Ishikawa (cell line): ENCODE results near the gene CHADL.

Source experiments
- CEBPB ChIP-seq: IDR thresholded peaks from 2 replicates; pipeline ENCODE4 v1.6.1; 2012
- CREB1 ChIP-seq: IDR thresholded peaks from 2 replicates; pipeline ENCODE4 v1.6.1; 2012; ENCODE audit warnings: low read depth
- EGR1 ChIP-seq: IDR thresholded peaks from 2 replicates; pipeline ENCODE4 v1.6.1; 2012
- EP300 ChIP-seq: IDR thresholded peaks from 2 replicates; pipeline ENCODE4 v1.6.1; 2012; ENCODE audit warnings: borderline replicate concordance
- FOXM1 ChIP-seq: IDR thresholded peaks from 2 replicates; pipeline ENCODE4 v1.6.1; 2012; ENCODE audit warnings: low read depth, borderline replicate concordance
- MAX ChIP-seq: IDR thresholded peaks from 2 replicates; pipeline ENCODE4 v1.6.1; 2012
- NFIC ChIP-seq: IDR thresholded peaks from 2 replicates; pipeline ENCODE4 v1.6.1; 2012
- RAD21 ChIP-seq: IDR thresholded peaks from 2 replicates; pipeline ENCODE4 v1.6.1; 2012; ENCODE audit warnings: low read depth
- REST ChIP-seq: IDR thresholded peaks from 2 replicates; pipeline ENCODE4 v1.6.1; 2012; ENCODE audit warnings: low read depth, mild to moderate bottlenecking
- TAF1 ChIP-seq: IDR thresholded peaks from 2 replicates; pipeline ENCODE4 v1.6.1; 2012; ENCODE audit warnings: low read depth, mild to moderate bottlenecking
- TCF12 ChIP-seq: IDR thresholded peaks from 2 replicates; pipeline ENCODE4 v1.6.1; 2012; ENCODE audit warnings: low read depth
- TEAD4 ChIP-seq: IDR thresholded peaks from 2 replicates; pipeline ENCODE4 v1.6.1; 2012
- USF1 ChIP-seq: IDR thresholded peaks from 2 replicates; pipeline ENCODE4 v1.6.1; 2012
- YY1 ChIP-seq: IDR thresholded peaks from 2 replicates; pipeline ENCODE4 v1.6.1; 2012; ENCODE audit warnings: low read depth
- ZBTB7A ChIP-seq: IDR thresholded peaks from 2 replicates; pipeline ENCODE4 v1.6.1; 2012; ENCODE audit warnings: low read depth

Gene CHADL

GRCh38 chr22:41222846-41223507 is 17.8 kb downstream of the CHADL start:
- TF ChIP-seq USF1 (no peak), NFIC (no peak), REST (no peak), TCF12 (no peak), EP300 (no peak)

GRCh38 chr22:41217553-41218157 is 23.1 kb downstream of the CHADL start:
- TF ChIP-seq CEBPB, result no peak
- TF ChIP-seq YY1, result no peak
- TF ChIP-seq FOXM1, result no peak
- no peak for TF ChIP-seq CREB1
- TF ChIP-seq RAD21, result no peak
- no peak for TF ChIP-seq ZBTB7A
- no peak for TF ChIP-seq TEAD4
- no peak for TF ChIP-seq TAF1
- TF ChIP-seq USF1, result no peak
- TF ChIP-seq MAX, result no peak
- TF ChIP-seq TCF12, result no peak
- TF ChIP-seq EP300, result no peak
- TF ChIP-seq REST, result no peak
- TF ChIP-seq EGR1, result no peak
- TF ChIP-seq NFIC, result no peak

GRCh38 chr22:41216984-41217383 is 23.7 kb downstream of the CHADL start:
- TF ChIP-seq REST (no peak), CREB1 (no peak), RAD21 (no peak), YY1 (no peak), TCF12 (no peak), NFIC (no peak), TEAD4 (no peak), MAX (no peak), FOXM1 (no peak)

- TF ChIP-seq EGR1 (no peak), REST (no peak), CEBPB (no peak)
Measured at GRCh38 chr22:41215926-41216325, 24.8 kb downstream of the CHADL start.
